Placental pericyte (primary cell): Measurements from ENCODE around the gene CHRND. TPM values are rescaled to one million over a fixed set of nuclear protein-coding genes. Genes with fewer than 3 reads are reported as not detected.

Experiments used
- total RNA-seq: library from RNA; depleted of rRNA; stranded (reverse); fragments of >200 nt; gene quantifications from 2 replicates; pipeline ENCODE4 v1.2.3, GENCODE V29; 2012

Gene CHRND
- not detected in 2 replicates for total RNA-seq

GRCh38 chr2:232525791-232526371 is at the start of gene CHRND:
TSS of gene CHRND (plus strand) at chr2:232526160. CDS start at chr2:232526216, 56 bp downstream.

GRCh38 chr2:232487385-232488096 is 38.4 kb upstream of the CHRND start, which contains the start of gene ECEL1:
TSS of gene ECEL1 (minus strand) at chr2:232487834. CDS start at chr2:232486653, 1,181 bp downstream.

GRCh38 chr2:232519581-232520438 is 6.2 kb upstream of the CHRND start, which contains the start of gene PRSS56:
TSS of gene PRSS56 (plus strand) at chr2:232520388. CDS start at chr2:232520599, 211 bp downstream.

GRCh38 chr2:232539298-232540231 is 13.6 kb downstream of the CHRND start, which contains the start of gene CHRNG:
TSS of gene CHRNG (plus strand) at chr2:232539692. CDS start at chr2:232539748, 56 bp downstream.

GRCh38 chr2:232550354-232551249 is 24.6 kb downstream of the CHRND start, which contains the start of the genes EIF4E2 and TIGD1:
TSS of gene EIF4E2 (plus strand) at chr2:232550689. CDS start at chr2:232550725, 36 bp downstream.
TSS of gene TIGD1 (minus strand) at chr2:232550557. CDS start at chr2:232549882, 675 bp downstream.

Other genes with a start within 250 kb of the CHRND start
- under 0.01 TPM in 1 of 2 replicates, not detected in the other for gene ALPP, start 147.4 kb upstream of the CHRND start, total RNA-seq
- gene ALPG, start 119.3 kb upstream of the CHRND start, total RNA-seq: not detected in 2 replicates
- gene ALPI, start 70.0 kb upstream of the CHRND start, total RNA-seq: not detected in 2 replicates
- not detected in 2 replicates for gene ECEL1, start 38.3 kb upstream of the CHRND start, total RNA-seq
- not detected in 2 replicates for gene PRSS56, start 5.8 kb upstream of the CHRND start, total RNA-seq
- gene CHRNG, start 13.5 kb downstream of the CHRND start, total RNA-seq: not detected in 2 replicates
- gene TIGD1, start 24.4 kb downstream of the CHRND start, total RNA-seq: 5.4 and 5.5 TPM in 2 replicates
- 70.0 and 91.8 TPM in 2 replicates for gene EIF4E2, start 24.5 kb downstream of the CHRND start, total RNA-seq
- 0.14 and 0.22 TPM in 2 replicates for gene EFHD1, start 107.4 kb downstream of the CHRND start, total RNA-seq
- 53.0 and 55.5 TPM in 2 replicates for gene GIGYF2, start 171.2 kb downstream of the CHRND start, total RNA-seq